ENCODE data around the gene ZNF584.
"Not testable (repeated sequence)": the region's sequence is repeated elsewhere in the genome, so short reads cannot be mapped to it uniquely, and the experiment has no call there.

ZNF584 gene

DNA sequence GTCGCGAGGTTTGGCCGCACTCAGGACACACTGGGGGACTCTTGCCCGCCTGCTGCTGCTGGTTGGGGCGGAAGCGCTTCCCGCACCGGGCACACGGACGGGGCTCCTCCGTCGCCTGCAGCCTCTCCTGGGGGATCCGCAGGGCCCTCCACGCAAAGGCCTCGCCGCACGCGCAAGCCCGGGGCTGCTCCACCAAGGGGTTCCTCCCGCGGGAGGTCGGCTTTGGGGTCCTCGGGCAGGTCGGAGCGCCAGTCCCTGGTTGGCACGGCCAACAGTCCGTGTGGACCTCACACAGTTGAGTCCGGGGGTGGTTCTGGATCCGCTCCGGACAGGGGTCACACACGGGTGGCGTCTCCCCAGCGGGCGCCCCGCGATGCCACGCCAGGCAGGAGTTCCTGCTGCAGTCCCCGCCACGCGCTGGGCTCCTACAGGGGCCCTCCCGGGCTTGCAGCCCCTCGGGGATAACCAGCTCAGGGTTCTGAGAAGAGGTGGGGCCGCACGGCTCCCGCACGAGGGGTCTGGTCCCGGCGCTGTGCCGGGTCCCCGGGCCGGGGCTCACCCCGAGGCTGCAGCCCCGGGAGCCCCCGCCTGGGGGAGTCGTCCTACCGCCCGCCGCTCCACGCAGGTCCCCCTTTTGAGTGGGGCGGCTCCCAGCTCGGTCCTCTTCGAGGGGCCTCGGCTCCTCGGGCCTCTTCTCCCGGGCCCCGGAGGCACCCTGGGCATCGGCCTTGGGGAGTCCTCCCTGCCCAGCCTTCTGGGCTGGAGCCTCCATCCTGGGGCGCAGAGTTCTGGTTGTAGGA, 39.7 kb upstream of the ZNF584 start:
- TF ChIP-seq, protein P1, sequence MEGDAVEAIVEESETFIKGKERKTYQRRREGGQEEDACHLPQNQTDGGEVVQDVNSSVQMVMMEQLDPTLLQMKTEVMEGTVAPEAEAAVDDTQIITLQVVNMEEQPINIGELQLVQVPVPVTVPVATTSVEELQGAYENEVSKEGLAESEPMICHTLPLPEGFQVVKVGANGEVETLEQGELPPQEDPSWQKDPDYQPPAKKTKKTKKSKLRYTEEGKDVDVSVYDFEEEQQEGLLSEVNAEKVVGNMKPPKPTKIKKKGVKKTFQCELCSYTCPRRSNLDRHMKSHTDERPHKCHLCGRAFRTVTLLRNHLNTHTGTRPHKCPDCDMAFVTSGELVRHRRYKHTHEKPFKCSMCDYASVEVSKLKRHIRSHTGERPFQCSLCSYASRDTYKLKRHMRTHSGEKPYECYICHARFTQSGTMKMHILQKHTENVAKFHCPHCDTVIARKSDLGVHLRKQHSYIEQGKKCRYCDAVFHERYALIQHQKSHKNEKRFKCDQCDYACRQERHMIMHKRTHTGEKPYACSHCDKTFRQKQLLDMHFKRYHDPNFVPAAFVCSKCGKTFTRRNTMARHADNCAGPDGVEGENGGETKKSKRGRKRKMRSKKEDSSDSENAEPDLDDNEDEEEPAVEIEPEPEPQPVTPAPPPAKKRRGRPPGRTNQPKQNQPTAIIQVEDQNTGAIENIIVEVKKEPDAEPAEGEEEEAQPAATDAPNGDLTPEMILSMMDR (IDR thresholded peaks at IDR 0.05; ENCODE audit: low read depth, low read length): no peak
- no peak overlapping the region for H3K4me3 ChIP-seq (ENCODE audit: low read depth, low read length)

DNA sequence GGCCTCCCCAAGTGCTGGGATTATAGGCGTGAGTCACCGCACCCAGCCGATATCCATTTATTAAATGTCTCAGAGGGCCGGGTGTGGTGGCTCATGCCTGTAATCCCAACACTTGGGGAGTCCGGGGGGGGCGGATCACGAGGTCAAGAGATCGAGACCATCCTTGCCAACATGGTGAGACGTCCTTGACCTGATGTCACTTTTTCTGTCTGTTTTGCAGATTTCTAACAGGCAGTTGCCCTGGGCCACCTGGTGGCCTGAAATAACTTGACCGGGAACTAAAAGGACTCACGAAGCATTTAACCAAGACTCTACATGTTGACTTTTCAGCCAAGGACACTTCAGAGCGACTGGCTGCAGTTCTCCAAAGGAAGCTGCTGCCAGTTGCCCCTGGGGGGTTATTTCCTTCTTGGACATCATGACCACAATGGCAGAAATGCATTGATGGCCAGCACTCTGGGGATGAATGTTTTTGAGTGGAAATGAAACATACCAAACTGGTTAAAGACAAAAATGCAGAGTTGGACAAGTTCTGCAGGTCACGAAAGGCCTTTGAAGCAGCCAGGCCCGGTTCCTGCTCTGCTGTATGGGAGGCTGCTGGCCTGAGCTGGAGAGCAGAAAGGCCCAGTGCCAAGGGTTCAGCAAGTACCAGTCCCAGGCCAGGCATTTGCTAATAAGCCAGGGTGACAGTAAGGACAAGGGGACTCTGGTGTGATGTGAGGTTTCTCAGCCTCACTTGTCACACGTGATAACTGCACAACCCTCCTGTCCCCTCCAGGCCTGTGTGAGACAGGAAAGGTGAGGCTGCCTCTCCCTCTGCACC, 35.9 kb upstream of the ZNF584 start:
- H3K4me3 ChIP-seq (ENCODE audit: low read depth, low read length): no peak overlapping the region
- TF ChIP-seq, protein P1 (IDR thresholded peaks at IDR 0.05; ENCODE audit: low read depth, low read length): no peak

DNA sequence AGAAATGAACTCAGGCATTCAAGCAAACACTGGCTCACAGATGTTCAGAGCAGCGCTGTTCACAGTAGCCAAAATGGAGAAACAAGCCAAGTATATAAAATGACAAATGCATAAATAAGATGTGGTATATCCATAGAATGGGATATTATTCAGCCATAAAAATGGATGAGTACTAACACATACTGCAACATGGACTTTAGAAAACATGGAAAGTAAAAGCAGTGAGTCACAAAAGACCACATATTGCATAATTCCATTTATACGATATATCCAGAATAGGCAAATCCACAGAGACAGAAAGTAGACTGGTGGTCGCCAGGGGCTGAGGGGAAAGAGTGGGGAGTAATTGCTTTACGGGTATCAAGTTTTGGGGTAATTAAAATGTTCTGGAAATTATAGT, 34.2 kb upstream of the ZNF584 start:
- TF ChIP-seq, protein P1 (IDR thresholded peaks at IDR 0.05; ENCODE audit: low read depth, low read length): no peak
- no peak overlapping the region for H3K4me3 ChIP-seq (ENCODE audit: low read depth, low read length)

DNA sequence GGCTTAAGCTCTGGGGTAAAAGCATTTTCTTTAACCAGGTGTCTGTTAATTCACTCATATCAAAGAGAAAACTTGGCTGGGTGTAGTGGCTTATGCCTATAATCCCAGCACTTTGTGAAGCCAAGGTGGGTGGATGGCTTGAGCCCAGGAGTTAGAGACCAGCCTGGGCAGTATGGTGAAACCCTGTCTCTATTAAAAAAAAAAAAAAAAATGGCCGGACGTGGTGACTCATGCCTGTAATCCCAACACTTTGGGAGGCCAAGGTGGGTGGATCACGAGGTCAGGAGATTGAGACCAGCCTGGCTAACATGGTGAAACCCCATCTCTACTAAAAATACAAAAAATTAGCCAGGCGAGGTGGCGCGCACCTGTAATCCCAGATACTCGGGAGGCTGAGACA, 31.7 kb upstream of the ZNF584 start:
- H3K4me3 ChIP-seq (ENCODE audit: low read depth, low read length): not testable (repeated sequence)

DNA sequence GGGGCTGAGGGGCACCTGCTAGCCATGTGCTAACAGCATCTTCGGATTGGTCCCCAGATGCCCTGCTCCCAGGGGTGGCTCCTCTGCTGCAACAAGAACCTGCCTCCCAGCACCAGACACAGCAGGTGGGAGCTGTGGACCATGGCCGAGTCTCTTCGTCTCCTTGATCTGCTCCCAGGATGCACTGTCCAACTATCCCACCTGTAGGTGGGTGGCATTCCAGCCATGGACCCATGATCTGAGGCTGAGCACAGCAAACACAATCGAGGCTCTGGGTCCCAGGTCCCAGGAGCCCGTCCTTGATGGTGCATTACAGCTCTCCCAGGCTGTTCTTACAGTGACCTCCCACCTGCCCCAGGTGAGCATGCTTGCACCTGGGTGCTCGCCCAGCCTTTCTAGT, 29.2 kb upstream of the ZNF584 start:
- TF ChIP-seq, protein P1 (IDR thresholded peaks at IDR 0.05; ENCODE audit: low read depth, low read length): no peak
- no peak overlapping the region for H3K4me3 ChIP-seq (ENCODE audit: low read depth, low read length)

DNA sequence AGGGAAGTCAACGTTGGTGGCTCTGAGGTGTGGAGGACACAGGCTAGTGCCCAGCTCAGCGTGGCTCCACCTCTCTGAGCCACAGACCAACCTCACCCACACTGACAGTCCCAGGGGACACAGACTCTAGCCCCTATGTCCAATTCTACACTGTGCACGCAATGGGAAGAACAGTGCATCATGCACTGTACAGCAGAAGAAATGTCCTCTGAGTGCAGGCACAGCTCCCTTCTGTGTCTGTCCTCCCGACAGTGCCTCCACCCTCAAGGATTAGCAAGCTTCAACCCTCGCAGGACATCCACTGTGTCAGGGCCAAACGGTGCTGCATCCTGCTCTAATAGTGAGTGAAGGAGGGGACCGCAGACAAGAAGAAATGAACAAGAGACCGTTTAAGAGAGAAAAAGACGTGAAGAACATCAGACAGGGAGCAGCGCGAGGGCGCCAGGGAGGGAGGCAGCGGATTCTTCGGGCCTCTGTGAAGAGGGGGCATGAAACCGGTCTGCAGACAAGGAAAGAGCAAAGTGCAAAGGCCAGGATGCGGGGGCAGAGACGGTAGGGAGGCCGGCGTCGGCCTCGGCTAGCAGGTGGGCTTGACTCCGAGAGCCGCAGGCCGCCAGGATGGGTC, 28.3 kb upstream of the ZNF584 start:
- H3K4me3 ChIP-seq (ENCODE audit: low read depth, low read length): peak overlapping the region; percentile 78
- TF ChIP-seq, protein P1 (IDR thresholded peaks at IDR 0.05; ENCODE audit: low read depth, low read length): no peak

DNA sequence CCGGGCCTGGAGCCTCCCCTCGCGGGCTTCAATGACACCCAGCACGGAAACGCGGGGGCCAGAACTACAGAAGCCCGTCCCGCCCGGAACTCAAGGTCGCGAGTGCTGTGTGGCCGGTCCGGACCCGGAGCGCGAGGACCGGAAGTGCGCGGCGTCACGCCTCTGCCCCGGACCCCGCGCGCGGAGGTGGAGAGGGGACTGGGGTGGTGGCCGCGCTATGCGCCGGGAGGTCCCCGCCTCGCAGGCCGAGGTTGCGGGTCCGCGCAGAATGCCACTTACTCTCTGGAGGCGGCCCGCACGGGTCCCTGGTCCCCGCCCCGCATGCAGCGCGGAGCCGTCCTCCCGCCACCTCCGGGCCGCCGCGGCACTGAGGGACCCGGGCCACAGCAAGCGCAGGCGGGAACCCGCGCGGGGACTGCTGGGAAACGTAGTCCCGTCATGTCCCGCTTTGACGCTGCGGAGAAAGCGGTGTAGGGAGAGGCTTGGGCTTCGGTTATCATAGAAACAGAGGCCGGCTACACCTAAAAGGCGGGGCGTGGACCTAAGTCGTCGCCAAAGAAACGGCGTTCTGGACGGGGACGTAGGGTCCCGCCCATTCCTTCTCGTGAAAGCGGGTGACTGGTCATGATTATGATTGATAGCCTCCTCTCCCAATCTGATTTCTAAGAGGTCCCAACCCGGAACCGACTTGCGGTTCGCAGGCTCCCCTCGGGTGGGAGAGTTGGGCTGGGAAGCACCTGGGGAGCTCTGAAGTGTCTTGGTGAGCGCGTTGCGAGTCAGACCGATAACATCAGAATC, 27.6 kb upstream of the ZNF584 start, which contains the start of gene ZNF837:
ZNF837 (minus strand) TSS at position 369 of the 798 bp plus-strand sequence. CDS start 11,698 bp downstream, outside the sequence.
- peak within 1 kb of the TSS; percentile 78 for H3K4me3 ChIP-seq (ENCODE audit: low read depth, low read length)
- TF ChIP-seq, protein P1 (IDR thresholded peaks at IDR 0.05; ENCODE audit: low read depth, low read length): no peak

Measured in WI38 (cell line).